NCI-H1694 treated with DMSO at 0.1 percent for 48 hours (cell line): Measurements from ENCODE around the gene MAPRE3.

Source experiments
- DNase-seq: peaks from one replicate; lab custom pipeline; 2025; lab: John Stamatoyannopoulos, UW

Gene MAPRE3

GRCh38 chr2:27014771-27015433 is 44.5 kb downstream of the MAPRE3 start:
- no peak for DNase-seq

DNA sequence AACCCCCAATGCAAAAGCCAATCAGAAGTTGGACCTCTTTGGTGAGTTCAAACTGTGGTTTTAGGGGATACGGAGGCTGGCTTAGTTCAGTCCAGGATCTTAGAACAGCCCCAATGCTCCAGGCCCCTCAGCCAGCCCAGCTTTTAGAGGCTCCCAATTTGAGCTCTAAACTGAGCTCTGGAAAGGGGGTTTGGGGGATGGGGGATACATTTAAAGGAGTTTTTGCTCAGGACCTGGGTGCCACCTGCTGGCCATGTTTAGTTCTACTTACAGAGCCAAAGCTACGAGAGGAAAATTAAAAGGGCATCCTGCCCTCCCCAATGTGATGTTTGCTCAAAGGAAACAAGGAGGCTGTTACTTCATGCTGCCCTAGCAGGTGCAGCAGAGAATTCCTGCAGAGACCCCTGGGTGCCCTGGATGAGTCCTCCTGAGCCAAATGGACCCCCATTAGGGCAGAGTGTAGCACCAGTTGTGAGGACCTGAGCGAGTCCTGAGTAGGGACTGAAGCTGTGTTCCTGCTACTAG is 46.4 kb downstream of the MAPRE3 start:
- peak; percentile 57 for DNase-seq

- no peak for DNase-seq
Observed at GRCh38 chr2:27018142-27018541, 47.7 kb downstream of the MAPRE3 start.

GRCh38 chr2:27019459-27019858 is 49.0 kb downstream of the MAPRE3 start:
- DNase-seq = no peak

GRCh38 chr2:27019931-27020855 is 49.8 kb downstream of the MAPRE3 start:
- no peak for DNase-seq

DNA sequence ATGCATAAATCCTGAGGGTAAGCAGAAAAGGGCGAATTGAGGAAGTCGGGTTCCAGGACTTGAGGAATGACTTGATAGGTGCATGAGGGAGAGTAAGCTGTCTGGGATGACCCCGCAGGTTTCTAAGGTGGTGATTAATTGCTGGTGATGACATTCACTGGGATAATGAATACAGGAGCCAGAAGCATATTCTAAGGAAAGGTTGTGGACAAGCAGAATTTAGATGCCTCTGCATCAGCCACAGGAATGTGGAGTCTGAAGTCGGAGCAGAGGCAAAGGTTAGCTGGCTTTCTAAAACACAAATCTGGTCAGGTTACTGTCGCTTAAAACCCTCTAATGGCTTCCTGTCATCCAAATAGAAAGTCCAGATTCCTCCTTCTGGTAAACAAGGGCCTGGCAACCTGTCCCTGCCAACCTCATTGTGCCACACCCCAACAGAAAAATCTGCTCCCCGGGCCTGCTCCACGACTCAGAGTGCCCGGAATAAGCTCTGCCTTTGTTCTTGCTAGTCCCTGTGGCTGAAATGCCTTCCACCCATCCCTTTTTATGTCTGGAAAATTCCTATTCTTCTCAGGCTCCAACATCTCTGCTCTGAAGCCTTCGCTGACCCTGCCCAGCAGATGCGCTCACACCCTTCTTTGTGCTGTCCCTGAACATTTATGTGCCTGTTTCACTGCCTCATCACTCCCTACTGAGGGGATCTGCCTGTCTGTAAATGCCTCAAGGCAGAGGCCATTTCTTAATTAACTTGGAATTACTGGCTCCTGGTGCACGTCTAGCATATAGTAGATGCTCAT is 51.0 kb downstream of the MAPRE3 start:
- DNase-seq = no peak

- no peak for DNase-seq
Observed at GRCh38 chr2:27023740-27024139, 53.3 kb downstream of the MAPRE3 start.

GRCh38 chr2:27024188-27024587 is 53.8 kb downstream of the MAPRE3 start:
- DNase-seq = no peak

DNA sequence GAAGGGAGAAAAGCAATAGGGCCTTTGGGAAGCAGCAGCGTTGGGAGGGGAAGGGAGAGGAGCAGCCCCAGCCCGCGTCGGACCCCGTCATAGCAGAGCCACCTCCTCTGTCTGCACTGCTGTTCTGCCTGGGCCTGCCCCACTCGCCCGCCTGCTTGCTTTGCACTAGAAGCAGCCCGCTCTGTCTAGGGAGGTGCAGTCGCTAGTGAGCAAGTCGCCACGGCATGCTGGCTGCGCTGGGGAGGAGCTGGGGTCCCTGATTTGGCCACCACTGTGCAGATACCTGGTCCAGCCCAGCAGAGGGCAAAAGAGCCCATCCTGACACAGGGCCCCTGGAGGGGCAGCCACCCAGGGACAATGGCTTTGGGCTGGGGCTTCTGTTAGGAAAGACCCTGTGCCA is 54.4 kb downstream of the MAPRE3 start:
- no peak for DNase-seq

DNA sequence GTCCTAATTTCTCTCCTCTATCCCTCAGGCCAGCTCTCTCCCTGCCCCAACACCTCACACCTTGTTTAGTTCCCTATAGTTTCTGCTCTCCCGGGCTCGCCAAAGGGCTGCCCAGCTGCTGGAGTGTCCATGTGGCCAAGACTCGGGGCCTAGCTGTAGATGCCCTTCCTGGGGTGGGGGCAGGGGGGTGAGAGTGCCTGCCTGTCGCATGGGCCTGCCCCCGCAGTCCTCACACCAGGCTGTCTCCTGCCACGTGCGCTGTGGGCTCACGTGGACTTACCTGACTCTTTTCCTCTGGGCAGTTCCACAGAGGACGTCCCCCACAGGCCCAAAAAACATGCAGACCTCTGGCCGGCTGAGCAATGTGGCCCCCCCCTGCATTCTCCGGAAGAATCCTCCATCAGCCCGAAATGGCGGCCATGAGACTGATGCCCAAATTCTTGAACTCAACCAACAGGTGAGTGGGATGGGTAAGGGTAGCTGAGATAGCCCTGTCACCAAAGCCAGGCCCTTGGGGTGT is 54.9 kb downstream of the MAPRE3 start:
- no peak for DNase-seq

DNA sequence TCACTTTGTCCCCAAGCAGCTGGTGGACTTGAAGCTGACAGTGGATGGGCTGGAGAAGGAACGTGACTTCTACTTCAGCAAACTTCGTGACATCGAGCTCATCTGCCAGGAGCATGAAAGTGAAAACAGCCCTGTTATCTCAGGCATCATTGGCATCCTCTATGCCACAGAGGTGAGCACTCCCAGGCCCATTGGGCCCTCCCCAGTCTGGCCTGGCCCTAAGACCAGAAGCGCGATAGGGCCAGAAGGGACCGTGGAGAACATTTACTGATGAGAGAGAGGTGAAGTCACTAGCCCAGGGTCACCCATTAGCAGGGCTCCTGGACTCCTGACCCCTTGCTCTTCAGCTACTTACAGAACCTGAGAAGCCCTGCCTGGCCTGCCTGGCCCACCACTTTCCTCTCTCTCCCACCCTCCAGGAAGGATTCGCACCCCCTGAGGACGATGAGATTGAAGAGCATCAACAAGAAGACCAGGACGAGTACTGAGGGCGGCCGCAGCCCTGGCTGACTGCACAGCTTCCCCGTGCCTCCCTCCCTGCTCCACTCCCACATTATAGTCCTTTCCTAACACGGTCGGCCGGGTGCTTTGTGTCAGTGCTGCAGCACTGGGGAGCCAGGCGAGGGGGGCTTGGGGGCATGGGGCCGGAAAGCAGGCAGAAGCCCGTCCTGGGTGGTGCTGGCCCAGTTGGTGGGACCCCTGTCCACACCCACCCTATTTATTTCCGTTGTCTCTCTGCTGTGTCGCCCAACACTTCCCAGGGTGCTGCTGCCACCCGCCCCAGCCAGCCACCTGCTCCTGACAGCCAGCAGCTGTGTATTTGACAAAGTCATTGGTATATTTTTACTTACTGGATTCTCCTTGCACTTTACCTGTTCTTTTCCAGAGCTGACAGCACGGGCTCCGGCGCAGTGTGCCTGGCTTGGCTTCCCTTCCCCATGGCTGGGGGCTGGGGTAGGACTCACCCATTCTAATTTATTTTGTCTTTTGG is 55.7 kb downstream of the MAPRE3 start:
- no peak for DNase-seq

- no peak for DNase-seq
Observed at GRCh38 chr2:27027211-27027651, 56.8 kb downstream of the MAPRE3 start.

DNA sequence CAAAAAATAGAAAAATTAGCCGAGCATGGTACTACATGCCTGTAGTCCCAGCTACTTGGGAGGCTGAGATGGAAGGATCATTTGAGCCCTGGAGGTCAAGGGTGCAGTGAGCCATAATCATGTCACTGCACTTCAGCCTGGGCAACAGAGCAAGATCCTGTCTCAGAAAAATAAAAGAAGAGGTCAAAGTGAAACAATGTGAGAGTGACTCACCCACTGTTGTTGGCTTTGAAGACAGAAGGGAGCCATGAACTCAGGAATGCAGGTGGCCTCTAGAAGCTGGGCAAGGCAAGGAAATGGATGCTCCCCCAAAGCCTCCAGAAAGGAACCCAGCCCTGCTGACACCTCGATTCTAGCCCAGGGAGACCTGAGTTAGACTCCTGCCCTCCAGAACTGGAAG is 58.6 kb downstream of the MAPRE3 start:
- no peak for DNase-seq

DNA sequence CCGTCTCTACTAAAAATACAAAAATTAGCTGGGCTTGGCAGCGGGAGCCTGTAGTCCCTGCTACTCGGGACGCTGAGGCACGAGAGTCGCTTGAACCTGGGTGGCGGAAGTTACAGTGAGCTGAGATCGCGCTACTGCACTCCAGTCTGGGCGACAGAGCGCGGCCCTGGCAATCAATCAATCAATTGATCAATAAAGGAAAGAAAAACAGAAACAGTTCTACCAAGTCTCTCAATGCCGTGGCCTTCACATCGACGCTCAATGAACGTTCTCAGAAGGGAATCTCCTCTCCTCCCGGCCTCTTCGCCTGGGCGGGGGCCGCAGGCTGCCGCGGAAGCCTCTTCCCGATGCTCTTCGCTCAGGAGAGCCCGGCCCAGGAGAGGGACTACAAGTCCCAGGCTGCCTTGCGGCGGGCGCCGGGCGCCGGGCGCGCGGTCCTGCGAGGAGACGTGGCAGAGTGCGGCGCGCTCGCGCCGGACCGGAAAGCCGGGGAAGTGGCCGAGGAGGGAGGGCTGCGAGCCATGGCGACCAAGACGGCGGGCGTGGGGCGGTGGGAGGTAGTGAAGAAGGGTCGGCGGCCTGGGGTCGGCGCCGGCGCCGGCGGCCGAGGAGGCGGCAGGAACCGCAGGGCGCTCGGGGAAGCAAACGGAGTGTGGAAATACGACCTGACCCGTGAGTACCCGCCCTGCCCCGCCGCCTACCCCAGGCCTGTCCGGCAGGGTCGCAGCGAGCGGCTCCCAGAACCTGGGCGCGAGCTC is 62.2 kb downstream of the MAPRE3 start, which contains the start of gene TMEM214:
Gene TMEM214 (plus strand): TSS at position 471 of the 758 bp plus-strand sequence. CDS start 51 bp downstream, at position 522.
- DNase-seq = peak; percentile 65

DNA sequence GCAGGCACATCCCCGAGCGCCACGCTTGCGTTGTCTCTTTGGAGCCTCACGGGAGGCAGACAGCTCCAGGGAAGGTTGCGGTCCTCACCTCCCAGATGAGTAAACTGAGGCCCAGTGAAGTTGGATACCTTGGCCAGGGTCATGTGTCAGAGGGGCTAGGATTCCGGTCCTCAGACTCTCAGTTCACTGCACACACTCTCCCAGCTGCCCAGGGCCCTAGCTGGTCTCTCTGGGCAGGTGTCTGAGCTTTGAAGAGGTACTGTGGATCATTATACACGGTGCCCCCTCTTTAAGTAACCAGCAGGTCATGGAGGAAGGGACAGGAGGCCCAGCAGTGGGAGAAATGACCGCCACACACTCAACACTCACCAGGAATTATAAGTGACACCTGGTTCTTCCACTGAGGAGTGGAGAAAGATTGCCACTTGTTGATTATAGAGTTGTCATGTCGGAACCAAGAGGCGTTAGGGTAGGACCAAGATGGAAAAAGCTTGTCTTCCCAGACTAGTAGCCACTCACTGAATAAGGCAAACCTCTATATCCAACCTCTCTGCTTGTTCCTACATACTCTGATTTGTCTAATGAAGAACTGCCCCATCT is 62.9 kb downstream of the MAPRE3 start:
- no peak for DNase-seq

GRCh38 chr2:27038012-27038411 is 67.6 kb downstream of the MAPRE3 start:
- DNase-seq = no peak

DNA sequence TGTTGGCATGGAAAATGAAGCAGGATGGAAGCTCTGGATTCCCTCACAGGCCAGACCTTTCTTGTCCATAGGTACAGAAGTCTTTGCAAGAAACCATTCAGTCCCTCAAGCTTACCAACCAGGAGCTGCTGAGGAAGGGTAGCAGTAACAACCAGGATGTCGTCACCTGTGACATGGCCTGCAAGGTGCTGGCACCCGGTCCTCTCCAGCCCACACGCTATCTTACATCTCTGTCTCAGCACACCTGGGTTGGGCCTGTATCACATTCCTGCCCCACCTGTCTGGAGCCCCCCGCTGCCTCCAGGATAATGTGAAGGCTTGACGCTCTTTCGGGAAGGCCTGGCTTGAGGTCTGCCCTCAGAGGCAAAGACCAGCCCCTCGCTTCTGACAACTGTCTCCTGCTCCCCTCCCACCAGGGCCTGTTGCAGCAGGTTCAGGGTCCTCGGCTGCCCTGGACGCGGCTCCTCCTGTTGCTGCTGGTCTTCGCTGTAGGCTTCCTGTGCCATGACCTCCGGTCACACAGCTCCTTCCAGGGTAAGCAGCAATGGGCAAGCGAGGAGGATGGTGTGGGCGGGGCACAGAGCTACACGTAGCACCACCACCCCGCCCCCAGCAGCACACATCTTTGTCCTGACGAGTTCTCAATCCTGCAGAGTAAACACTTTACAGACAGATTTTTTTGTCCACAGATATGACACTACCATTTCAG is 68.3 kb downstream of the MAPRE3 start:
- no peak for DNase-seq

- DNase-seq = no peak
Observed at GRCh38 chr2:27039426-27039825, 69.0 kb downstream of the MAPRE3 start.

DNA sequence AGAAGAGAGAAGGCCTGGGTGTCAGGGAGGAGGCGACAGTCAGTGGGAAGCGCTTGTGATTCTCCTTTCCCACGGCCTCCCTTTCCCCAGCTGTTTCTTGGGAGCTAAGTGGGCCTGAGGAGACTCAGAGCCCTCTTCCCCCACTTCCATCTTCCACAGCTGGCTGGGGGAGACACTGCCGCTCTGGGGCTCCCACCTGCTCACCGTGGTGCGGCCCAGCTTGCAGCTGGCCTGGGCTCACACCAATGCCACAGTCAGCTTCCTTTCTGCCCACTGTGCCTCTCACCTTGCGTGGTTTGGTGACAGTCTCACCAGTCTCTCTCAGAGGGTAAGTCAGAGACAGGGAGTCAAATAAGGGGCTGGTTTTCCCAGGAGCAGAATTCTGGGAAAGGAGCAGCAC is 69.4 kb downstream of the MAPRE3 start:
- no peak for DNase-seq
